ENCODE data around the gene SLC35E3.

DNA sequence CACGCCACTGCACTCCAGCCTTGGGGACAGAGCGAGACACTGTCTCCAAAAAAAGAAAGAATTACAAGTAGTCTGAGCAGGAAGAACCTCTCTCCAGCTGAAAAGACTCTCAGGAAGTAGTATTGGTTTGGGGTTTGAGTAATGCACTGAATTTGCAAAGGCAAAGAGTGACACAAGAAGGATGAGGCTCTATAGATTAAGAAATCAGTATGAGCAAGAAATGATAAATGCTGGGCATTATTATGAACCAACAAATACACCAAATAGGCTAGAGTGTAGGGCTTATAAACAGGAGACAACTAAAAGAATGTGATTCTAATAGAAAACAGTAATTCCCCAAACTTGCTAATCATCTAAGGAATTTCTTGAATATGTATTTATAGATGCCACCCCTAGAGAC lies 2.6 kb upstream of the SLC35E3 start:
- TF ChIP-seq, protein P1, sequence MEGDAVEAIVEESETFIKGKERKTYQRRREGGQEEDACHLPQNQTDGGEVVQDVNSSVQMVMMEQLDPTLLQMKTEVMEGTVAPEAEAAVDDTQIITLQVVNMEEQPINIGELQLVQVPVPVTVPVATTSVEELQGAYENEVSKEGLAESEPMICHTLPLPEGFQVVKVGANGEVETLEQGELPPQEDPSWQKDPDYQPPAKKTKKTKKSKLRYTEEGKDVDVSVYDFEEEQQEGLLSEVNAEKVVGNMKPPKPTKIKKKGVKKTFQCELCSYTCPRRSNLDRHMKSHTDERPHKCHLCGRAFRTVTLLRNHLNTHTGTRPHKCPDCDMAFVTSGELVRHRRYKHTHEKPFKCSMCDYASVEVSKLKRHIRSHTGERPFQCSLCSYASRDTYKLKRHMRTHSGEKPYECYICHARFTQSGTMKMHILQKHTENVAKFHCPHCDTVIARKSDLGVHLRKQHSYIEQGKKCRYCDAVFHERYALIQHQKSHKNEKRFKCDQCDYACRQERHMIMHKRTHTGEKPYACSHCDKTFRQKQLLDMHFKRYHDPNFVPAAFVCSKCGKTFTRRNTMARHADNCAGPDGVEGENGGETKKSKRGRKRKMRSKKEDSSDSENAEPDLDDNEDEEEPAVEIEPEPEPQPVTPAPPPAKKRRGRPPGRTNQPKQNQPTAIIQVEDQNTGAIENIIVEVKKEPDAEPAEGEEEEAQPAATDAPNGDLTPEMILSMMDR (IDR thresholded peaks at IDR 0.05; ENCODE audit: insufficient read depth, low read length, poor library complexity, severe bottlenecking) = no peak
- no peak for TF ChIP-seq EZH2phosphoT487 (conservative IDR thresholded peaks at IDR 0.05; ENCODE audit: low read length)
